WTC11 (cell line): ENCODE measurements around the gene COG3. TPM values are rescaled to one million over a fixed set of nuclear protein-coding genes. Genes with fewer than 3 reads are reported as not detected.

ENCODE experiments used
- ATAC-seq: fragments of 200-7000 bp; cut with Tn5 transposase; 2 replicates; pipeline ENCODE4 v1.10.0; 2021; ENCODE audit warnings: mild to moderate bottlenecking, moderate library complexity
- CTCF ChIA-PET: fragments of 300-600 bp; sonication (Branson Sonifier 250); formaldehyde crosslinking; loops from one replicate; lab custom pipeline; 2021; ENCODE audit warnings: antibody characterized with exemption; lab: Charles Lee
- POLR2A ChIA-PET: fragments of 350-600 bp; sonication (Branson Sonifier 250); formaldehyde crosslinking; loops from one replicate; lab custom pipeline; 2021; ENCODE audit warnings: antibody characterized with exemption; lab: Charles Lee
- DNase-seq: peaks from one replicate; pipeline ENCODE4 v3.0.0; 2021; ENCODE audit warnings: low spot score
- H3K27ac Mint-ChIP-seq: 2 replicates; pipeline ENCODE4 v1.8.0; 2021; ENCODE audit warnings: mixed read lengths
- H3K27me3 Mint-ChIP-seq: 2 replicates; pipeline ENCODE4 v1.8.0; 2021; ENCODE audit warnings: low read depth, mild to moderate bottlenecking, moderate library complexity, mixed read lengths
- H3K36me3 Mint-ChIP-seq: 2 replicates; pipeline ENCODE4 v1.8.0; 2021; ENCODE audit warnings: mixed read lengths
- H3K4me1 Mint-ChIP-seq: 2 replicates; pipeline ENCODE4 v1.8.0; 2022; ENCODE audit warnings: mixed read lengths
- H3K4me3 Mint-ChIP-seq: 2 replicates; pipeline ENCODE4 v1.8.0; 2021; ENCODE audit warnings: mild to moderate bottlenecking, moderate library complexity, mixed read lengths
- H3K9me3 Mint-ChIP-seq: 2 replicates; pipeline ENCODE4 v1.8.0; 2021; ENCODE audit warnings: mixed read lengths
- CREM ChIP-seq: sonication (generic); formaldehyde crosslinking; IDR thresholded peaks from 2 replicates; pipeline ENCODE4 v1.8.1; 2022; ENCODE audit warnings: mild to moderate bottlenecking, missing genetic modification reagents, moderate library complexity
- ETV6 ChIP-seq: sonication (generic); formaldehyde crosslinking; IDR thresholded peaks from 2 replicates; pipeline ENCODE4 v1.8.1; 2022; ENCODE audit warnings: mild to moderate bottlenecking, missing genetic modification reagents
- FOXJ3 ChIP-seq: sonication (generic); formaldehyde crosslinking; IDR thresholded peaks from 2 replicates; pipeline ENCODE4 v1.9.0; 2021; ENCODE audit warnings: missing genetic modification reagents, mild to moderate bottlenecking, borderline replicate concordance
- FOXK1 ChIP-seq: sonication (generic); formaldehyde crosslinking; IDR thresholded peaks from 2 replicates; pipeline ENCODE4 v1.8.0; 2022; ENCODE audit warnings: mild to moderate bottlenecking, moderate library complexity, missing genetic modification reagents
- GRHL2 ChIP-seq: fragments of 250-450 bp; sonication (Bioruptor Pico); IDR thresholded peaks from 2 replicates; pipeline ENCODE4 v1.8.0; 2022; ENCODE audit warnings: mild to moderate bottlenecking, moderate library complexity; ENCODE audit not compliant: insufficient replicate concordance, severe bottlenecking
- JAZF1 ChIP-seq: fragments of 250-450 bp; sonication (Bioruptor Pico); IDR thresholded peaks from 2 replicates; pipeline ENCODE4 v1.9.0; 2021; ENCODE audit warnings: moderate library complexity, mild to moderate bottlenecking, inconsistent platforms
- JUN ChIP-seq: sonication (generic); formaldehyde crosslinking; IDR thresholded peaks from 2 replicates; pipeline ENCODE4 v1.8.0; 2023; ENCODE audit warnings: mild to moderate bottlenecking, missing genetic modification reagents
- KAT7 ChIP-seq: sonication (generic); formaldehyde crosslinking; IDR thresholded peaks from 2 replicates; pipeline ENCODE4 v1.8.1; 2023; ENCODE audit warnings: missing genetic modification reagents, mild to moderate bottlenecking, borderline replicate concordance
- TEAD4 ChIP-seq: sonication (generic); formaldehyde crosslinking; IDR thresholded peaks from 2 replicates; pipeline ENCODE4 v1.8.0; 2022; ENCODE audit warnings: mild to moderate bottlenecking, missing genetic modification reagents
- total RNA-seq: library from RNA; stranded (reverse); gene quantifications from 3 replicates; pipeline ENCODE4 v1.2.3, GENCODE V29; 2021
- TF ChIP-seq, protein P1 (sequence below): sonication (generic); formaldehyde crosslinking; IDR thresholded peaks from 2 replicates; pipeline ENCODE4 v1.8.1; 2023; ENCODE audit warnings: mild to moderate bottlenecking, missing genetic modification reagents, moderate library complexity
- TF ChIP-seq, protein P2 (sequence below): sonication (generic); formaldehyde crosslinking; IDR thresholded peaks from 2 replicates; pipeline ENCODE4 v1.8.0; 2022; ENCODE audit warnings: mild to moderate bottlenecking, missing genetic modification reagents
- TF ChIP-seq, protein P3 (sequence below): fragments of 250-450 bp; sonication (Bioruptor Pico); IDR thresholded peaks from 2 replicates; pipeline ENCODE4 v1.9.0; 2021; ENCODE audit warnings: mild to moderate bottlenecking
- TF ChIP-seq, protein P4 (sequence below): sonication (generic); formaldehyde crosslinking; IDR thresholded peaks from 2 replicates; pipeline ENCODE4 v1.8.1; 2023; ENCODE audit warnings: mild to moderate bottlenecking, missing genetic modification reagents, borderline replicate concordance
- TF ChIP-seq, protein P5 (sequence below): fragments of 250-450 bp; sonication (Bioruptor Pico); conservative IDR thresholded peaks from 2 replicates; pipeline ENCODE4 v1.9.0; 2021; ENCODE audit warnings: mild to moderate bottlenecking
- TF ChIP-seq, protein P6 (sequence below): fragments of 200-600 bp; IDR thresholded peaks from 2 replicates; pipeline ENCODE4 v1.8.0; 2022; ENCODE audit warnings: antibody characterized with exemption
- TF ChIP-seq, protein P7 (sequence below): sonication (generic); formaldehyde crosslinking; IDR thresholded peaks from 2 replicates; pipeline ENCODE4 v1.8.0; 2023; ENCODE audit warnings: missing genetic modification reagents

COG3 gene
- total RNA-seq, 1 experiment from 2014 or later, result 21.6 TPM

DNA sequence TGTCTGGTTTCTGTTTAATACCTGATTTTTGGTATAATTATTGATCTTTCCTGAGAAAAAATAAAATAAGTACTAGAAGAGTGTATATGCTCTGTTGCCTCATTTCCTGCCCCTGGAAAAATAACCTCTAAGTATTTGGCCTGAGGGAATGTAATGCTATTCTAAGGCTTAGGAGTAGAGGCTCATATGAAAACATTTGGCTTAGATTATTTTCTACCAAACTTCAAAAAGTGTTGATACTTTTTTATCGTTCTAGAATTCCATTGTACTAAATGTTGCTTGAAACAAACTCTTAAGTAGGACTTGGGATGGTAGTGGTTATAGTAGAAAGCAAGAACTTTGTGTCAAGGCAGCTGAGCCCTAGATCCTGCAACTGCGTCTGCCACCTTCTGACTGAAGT is 57.8 kb downstream of the COG3 start:
- CTCF ChIA-PET, result no interaction called here
- no peaks in the 10 kb centered on the region for H3K9me3 Mint-ChIP-seq
- H3K36me3 Mint-ChIP-seq, result peaks cover 31% of the 10 kb centered on the region
- TF ChIP-seq KAT7 (no peak), GRHL2 (CRISPR knock-in tag) (no peak), JUN (no peak), JAZF1 (CRISPR knock-in tag) (no peak), TEAD4 (no peak), FOXK1 (CRISPR knock-in tag) (no peak), FOXJ3 (no peak), CREM (CRISPR knock-in tag) (no peak), ETV6 (CRISPR knock-in tag) (no peak)
- TF ChIP-seq, protein P1, sequence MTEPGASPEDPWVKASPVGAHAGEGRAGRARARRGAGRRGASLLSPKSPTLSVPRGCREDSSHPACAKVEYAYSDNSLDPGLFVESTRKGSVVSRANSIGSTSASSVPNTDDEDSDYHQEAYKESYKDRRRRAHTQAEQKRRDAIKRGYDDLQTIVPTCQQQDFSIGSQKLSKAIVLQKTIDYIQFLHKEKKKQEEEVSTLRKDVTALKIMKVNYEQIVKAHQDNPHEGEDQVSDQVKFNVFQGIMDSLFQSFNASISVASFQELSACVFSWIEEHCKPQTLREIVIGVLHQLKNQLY (CRISPR knock-in tag), result no peak
- TF ChIP-seq, protein P2, sequence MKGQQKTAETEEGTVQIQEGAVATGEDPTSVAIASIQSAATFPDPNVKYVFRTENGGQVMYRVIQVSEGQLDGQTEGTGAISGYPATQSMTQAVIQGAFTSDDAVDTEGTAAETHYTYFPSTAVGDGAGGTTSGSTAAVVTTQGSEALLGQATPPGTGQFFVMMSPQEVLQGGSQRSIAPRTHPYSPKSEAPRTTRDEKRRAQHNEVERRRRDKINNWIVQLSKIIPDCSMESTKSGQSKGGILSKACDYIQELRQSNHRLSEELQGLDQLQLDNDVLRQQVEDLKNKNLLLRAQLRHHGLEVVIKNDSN (CRISPR knock-in tag), result no peak
- TF ChIP-seq, protein P3, sequence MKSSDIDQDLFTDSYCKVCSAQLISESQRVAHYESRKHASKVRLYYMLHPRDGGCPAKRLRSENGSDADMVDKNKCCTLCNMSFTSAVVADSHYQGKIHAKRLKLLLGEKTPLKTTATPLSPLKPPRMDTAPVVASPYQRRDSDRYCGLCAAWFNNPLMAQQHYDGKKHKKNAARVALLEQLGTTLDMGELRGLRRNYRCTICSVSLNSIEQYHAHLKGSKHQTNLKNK (CRISPR knock-in tag), result no peak
- TF ChIP-seq, protein P4, sequence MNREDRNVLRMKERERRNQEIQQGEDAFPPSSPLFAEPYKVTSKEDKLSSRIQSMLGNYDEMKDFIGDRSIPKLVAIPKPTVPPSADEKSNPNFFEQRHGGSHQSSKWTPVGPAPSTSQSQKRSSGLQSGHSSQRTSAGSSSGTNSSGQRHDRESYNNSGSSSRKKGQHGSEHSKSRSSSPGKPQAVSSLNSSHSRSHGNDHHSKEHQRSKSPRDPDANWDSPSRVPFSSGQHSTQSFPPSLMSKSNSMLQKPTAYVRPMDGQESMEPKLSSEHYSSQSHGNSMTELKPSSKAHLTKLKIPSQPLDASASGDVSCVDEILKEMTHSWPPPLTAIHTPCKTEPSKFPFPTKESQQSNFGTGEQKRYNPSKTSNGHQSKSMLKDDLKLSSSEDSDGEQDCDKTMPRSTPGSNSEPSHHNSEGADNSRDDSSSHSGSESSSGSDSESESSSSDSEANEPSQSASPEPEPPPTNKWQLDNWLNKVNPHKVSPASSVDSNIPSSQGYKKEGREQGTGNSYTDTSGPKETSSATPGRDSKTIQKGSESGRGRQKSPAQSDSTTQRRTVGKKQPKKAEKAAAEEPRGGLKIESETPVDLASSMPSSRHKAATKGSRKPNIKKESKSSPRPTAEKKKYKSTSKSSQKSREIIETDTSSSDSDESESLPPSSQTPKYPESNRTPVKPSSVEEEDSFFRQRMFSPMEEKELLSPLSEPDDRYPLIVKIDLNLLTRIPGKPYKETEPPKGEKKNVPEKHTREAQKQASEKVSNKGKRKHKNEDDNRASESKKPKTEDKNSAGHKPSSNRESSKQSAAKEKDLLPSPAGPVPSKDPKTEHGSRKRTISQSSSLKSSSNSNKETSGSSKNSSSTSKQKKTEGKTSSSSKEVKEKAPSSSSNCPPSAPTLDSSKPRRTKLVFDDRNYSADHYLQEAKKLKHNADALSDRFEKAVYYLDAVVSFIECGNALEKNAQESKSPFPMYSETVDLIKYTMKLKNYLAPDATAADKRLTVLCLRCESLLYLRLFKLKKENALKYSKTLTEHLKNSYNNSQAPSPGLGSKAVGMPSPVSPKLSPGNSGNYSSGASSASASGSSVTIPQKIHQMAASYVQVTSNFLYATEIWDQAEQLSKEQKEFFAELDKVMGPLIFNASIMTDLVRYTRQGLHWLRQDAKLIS (CRISPR knock-in tag), result no peak
- TF ChIP-seq, protein P5, sequence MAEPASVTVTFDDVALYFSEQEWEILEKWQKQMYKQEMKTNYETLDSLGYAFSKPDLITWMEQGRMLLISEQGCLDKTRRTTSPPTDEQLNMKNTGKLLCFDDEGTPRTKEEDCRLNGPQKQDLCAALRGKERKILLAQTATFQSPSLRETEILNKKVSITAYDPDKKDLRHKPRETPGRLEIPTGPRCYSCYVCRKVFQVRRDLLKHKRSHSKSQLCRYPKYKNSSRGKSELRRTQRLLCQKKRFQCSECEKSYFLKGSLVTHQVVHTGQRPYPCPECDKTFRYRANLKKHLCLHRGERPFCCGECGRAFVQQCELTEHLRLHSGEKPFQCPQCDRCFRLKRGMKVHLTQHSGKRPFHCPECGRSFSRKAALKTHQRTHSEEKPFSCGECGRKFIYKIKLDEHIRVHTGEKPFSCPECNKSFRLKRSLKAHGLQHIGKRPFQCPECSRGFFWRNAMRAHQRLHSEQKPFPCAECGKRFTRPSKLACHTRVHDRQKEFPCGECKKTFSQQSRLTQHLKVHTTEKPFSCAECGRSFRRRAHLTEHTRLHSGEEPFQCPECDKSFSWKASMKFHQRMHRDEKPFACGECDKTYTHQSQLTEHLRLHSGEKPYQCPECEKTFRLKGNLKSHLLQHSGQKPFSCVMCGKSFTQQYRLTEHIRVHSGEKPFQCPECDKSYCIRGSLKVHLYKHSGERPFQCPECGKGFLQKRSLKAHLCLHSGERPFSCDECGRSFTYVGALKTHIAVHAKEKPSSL (CRISPR knock-in tag), result no peak
- TF ChIP-seq, protein P6, sequence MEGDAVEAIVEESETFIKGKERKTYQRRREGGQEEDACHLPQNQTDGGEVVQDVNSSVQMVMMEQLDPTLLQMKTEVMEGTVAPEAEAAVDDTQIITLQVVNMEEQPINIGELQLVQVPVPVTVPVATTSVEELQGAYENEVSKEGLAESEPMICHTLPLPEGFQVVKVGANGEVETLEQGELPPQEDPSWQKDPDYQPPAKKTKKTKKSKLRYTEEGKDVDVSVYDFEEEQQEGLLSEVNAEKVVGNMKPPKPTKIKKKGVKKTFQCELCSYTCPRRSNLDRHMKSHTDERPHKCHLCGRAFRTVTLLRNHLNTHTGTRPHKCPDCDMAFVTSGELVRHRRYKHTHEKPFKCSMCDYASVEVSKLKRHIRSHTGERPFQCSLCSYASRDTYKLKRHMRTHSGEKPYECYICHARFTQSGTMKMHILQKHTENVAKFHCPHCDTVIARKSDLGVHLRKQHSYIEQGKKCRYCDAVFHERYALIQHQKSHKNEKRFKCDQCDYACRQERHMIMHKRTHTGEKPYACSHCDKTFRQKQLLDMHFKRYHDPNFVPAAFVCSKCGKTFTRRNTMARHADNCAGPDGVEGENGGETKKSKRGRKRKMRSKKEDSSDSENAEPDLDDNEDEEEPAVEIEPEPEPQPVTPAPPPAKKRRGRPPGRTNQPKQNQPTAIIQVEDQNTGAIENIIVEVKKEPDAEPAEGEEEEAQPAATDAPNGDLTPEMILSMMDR, result no peak
- TF ChIP-seq, protein P7, sequence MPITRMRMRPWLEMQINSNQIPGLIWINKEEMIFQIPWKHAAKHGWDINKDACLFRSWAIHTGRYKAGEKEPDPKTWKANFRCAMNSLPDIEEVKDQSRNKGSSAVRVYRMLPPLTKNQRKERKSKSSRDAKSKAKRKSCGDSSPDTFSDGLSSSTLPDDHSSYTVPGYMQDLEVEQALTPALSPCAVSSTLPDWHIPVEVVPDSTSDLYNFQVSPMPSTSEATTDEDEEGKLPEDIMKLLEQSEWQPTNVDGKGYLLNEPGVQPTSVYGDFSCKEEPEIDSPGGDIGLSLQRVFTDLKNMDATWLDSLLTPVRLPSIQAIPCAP (CRISPR knock-in tag), result no peak
- H3K27me3 Mint-ChIP-seq, result no peaks in the 10 kb centered on the region
- POLR2A ChIA-PET, result no interaction called here
- no peak overlapping the region for H3K4me3 Mint-ChIP-seq
- H3K4me1 Mint-ChIP-seq, result peaks cover 16% of the 10 kb centered on the region
- DNase-seq, result no peak
- H3K27ac Mint-ChIP-seq, result no peak overlapping the region
- no peak for ATAC-seq
